Effector memory CD8-positive, alpha-beta T cell (primary cell): ENCODE data around the gene NQO2.
A peak's percentile ranks its signal among the peaks of the same experiment; 100 is the strongest.
"Not testable (repeated sequence)": the region's sequence is repeated elsewhere in the genome, so short reads cannot be mapped to it uniquely, and the experiment has no call there.

Source experiments
- ATAC-seq: fragments of 150-1000 bp; cut with Tn5 transposase; replicated peaks from 2 replicates; pipeline ENCODE4 v1.10.0; 2021; ENCODE audit warnings: mild to moderate bottlenecking, moderate library complexity
- DNase-seq, 3 experiments: peaks; one replicate each; pipeline ENCODE4 v3.0.0; 2021
- H3K27ac Mint-ChIP-seq, 2 donors: one replicate each; pipeline ENCODE4 v1.8.0; 2022; ENCODE audit warnings: mild to moderate bottlenecking in 2 of 2, mixed read lengths in 2 of 2, moderate library complexity in 2 of 2
- H3K27me3 Mint-ChIP-seq, 2 donors: one replicate each; pipeline ENCODE4 v1.8.0; 2022; ENCODE audit warnings: mixed read lengths in 2 of 2
- H3K36me3 Mint-ChIP-seq: one replicate; pipeline ENCODE4 v1.8.0; 2022; ENCODE audit warnings: mild to moderate bottlenecking, moderate library complexity, mixed read lengths; ENCODE audit not compliant: insufficient read depth
- H3K4me1 Mint-ChIP-seq, 2 donors: one replicate each; pipeline ENCODE4 v1.8.0; 2022; ENCODE audit warnings: low read depth in 2 of 2, mixed read lengths in 2 of 2
- H3K4me3 Mint-ChIP-seq, 2 donors: one replicate each; pipeline ENCODE4 v1.8.0; 2022; ENCODE audit warnings: mild to moderate bottlenecking in 2 of 2, mixed read lengths in 2 of 2, moderate library complexity in 2 of 2
- H3K9me3 Mint-ChIP-seq, 2 donors: one replicate each; pipeline ENCODE4 v1.8.0; 2022; ENCODE audit warnings: mixed read lengths in 2 of 2

NQO2 gene

GRCh38 chr6:2962004-2962403, 37.7 kb upstream of the NQO2 start:
- H3K9me3 Mint-ChIP-seq = no peaks in the 10 kb centered on the region
- H3K27ac Mint-ChIP-seq = peak overlapping the region in 1 of 2 donors; percentile 35
- ATAC-seq (no peak), DNase-seq (no peak)
- no peaks in the 10 kb centered on the region for H3K27me3 Mint-ChIP-seq
- H3K4me3 Mint-ChIP-seq = no peak overlapping the region
- peaks cover 6% of the 10 kb centered on the region for H3K36me3 Mint-ChIP-seq
- H3K4me1 Mint-ChIP-seq = peaks cover 5 to 11% of the 10 kb centered on the region in 2 donors

DNA sequence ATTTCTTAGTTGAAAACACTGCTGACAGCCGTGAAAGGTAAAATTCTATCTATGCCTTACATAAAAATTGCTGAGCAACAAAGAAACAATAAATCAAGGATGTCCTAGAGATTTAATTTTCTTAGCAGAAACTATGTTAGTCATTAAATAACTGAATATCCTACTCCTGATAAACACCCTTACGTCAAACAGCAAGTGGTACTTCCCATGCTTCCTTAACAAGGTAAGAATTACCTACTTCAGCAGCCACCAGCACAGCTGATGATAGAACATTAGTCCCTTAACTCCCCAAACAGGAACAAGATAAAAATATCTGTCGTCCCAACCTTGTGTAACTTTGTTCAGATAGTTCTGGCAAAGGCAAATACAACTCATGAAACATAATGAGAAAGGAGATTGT, 37.1 kb upstream of the NQO2 start:
- peaks cover 6 to 16% of the 10 kb centered on the region in 2 donors for H3K4me1 Mint-ChIP-seq
- no peaks in the 10 kb centered on the region for H3K9me3 Mint-ChIP-seq
- no peak overlapping the region for H3K4me3 Mint-ChIP-seq
- peaks cover 6% of the 10 kb centered on the region for H3K36me3 Mint-ChIP-seq
- ATAC-seq (no peak), DNase-seq (no peak)
- no peaks in the 10 kb centered on the region for H3K27me3 Mint-ChIP-seq
- H3K27ac Mint-ChIP-seq = no peak overlapping the region

DNA sequence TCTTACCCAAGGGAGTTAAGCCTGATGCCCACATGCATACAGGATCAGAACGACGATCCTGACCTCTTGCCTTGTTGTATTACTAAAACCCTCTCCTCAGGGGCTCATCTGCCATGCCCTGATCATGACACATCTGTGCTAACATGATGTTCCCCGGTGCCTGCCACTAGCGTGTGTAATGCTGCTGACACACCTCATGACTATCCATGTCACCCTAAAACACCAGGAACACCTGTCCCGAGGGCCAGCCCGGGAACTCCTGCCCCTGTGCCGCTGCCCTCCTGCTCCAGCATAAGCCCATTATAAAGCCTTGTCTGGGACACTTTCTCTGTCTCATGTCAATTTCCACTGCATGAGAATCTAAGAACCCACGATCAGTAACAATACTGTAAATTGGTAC, 35.9 kb upstream of the NQO2 start:
- Mint-ChIP-seq H3K36me3 (peaks cover 3% of the 10 kb centered on the region), H3K4me1 (peaks cover 11 to 23% of the 10 kb centered on the region in 2 donors), H3K27me3 (no peaks in the 10 kb centered on the region), H3K4me3 (no peak overlapping the region), H3K27ac (no peak overlapping the region), H3K9me3 (peaks cover 0 to 3% of the 10 kb centered on the region in 2 donors)
- no peak for DNase-seq
- no peak for ATAC-seq

GRCh38 chr6:2964793-2965505, 34.7 kb upstream of the NQO2 start:
- no peak overlapping the region for H3K27ac Mint-ChIP-seq
- H3K36me3 Mint-ChIP-seq = peaks cover 3% of the 10 kb centered on the region
- peaks cover 0 to 3% of the 10 kb centered on the region in 2 donors for H3K9me3 Mint-ChIP-seq
- ATAC-seq = no peak
- no peaks in the 10 kb centered on the region for H3K27me3 Mint-ChIP-seq
- H3K4me3 Mint-ChIP-seq = no peak overlapping the region
- peaks cover 11 to 29% of the 10 kb centered on the region in 2 donors for H3K4me1 Mint-ChIP-seq
- DNase-seq = no peak

DNA sequence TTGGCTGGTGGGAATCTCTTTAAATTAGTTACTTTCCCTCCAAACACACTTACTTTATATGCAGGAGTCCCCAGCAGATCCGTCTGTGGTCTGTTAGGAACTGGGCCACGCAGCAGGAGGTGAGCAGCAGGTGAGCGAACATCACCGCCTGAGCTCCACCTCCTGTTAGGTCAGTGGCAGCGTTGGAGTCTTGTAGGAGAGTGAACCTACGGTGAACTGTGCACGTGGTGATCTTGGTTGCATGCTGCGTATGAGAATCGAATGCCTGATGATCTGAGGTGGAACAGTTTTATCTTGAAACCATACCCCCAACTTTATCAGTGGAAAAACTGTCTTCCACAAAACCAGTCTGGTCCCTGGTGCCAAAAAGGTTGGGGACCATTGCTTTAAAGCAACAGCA, 33.3 kb upstream of the NQO2 start:
- no peaks in the 10 kb centered on the region for H3K36me3 Mint-ChIP-seq
- DNase-seq (no peak), ATAC-seq (no peak)
- peaks cover 0 to 3% of the 10 kb centered on the region in 2 donors for H3K9me3 Mint-ChIP-seq
- H3K4me3 Mint-ChIP-seq = no peak overlapping the region
- no peak overlapping the region for H3K27ac Mint-ChIP-seq
- peaks cover 13 to 33% of the 10 kb centered on the region in 2 donors for H3K4me1 Mint-ChIP-seq
- H3K27me3 Mint-ChIP-seq = no peaks in the 10 kb centered on the region

DNA sequence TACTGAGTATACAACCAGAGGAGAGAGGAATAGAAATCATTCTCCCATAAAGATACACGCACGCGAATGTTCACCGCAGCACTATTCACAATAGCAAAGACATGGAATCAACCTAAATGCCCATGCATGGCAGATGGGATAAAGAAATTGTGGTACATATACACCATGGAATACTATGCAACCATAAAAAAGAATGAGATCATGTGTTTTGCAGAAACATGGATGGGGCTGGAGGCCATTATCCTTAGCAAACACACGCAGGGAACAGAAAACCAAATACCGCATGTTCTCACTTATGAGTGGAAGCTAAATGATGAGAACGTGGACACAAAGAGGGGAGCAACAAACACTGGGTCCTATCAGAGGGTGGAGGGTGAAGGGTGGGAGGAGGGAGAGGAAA, 31.8 kb upstream of the NQO2 start:
- Mint-ChIP-seq H3K36me3 (peaks cover 3% of the 10 kb centered on the region), H3K9me3 (peaks cover 0 to 3% of the 10 kb centered on the region in 2 donors), H3K27ac (peak overlapping the region in 1 of 2 donors; percentile 7), H3K4me1 (peaks cover 13 to 30% of the 10 kb centered on the region in 2 donors), H3K27me3 (no peaks in the 10 kb centered on the region), H3K4me3 (no peak overlapping the region)
- ATAC-seq = no peak
- DNase-seq = no peak

- H3K27me3 Mint-ChIP-seq = no peaks in the 10 kb centered on the region
- H3K27ac Mint-ChIP-seq = no peak overlapping the region
- ATAC-seq (no peak), DNase-seq (no peak)
- H3K36me3 Mint-ChIP-seq = peaks cover 5% of the 10 kb centered on the region
- peaks cover 16 to 26% of the 10 kb centered on the region in 2 donors for H3K4me1 Mint-ChIP-seq
- peaks cover 0 to 3% of the 10 kb centered on the region in 2 donors for H3K9me3 Mint-ChIP-seq
- no peak overlapping the region for H3K4me3 Mint-ChIP-seq
These were observed 31.0 kb upstream of the NQO2 start for GRCh38 chr6:2968600-2969135.

- ATAC-seq (no peak), DNase-seq (no peak)
- Mint-ChIP-seq H3K9me3 (peaks cover 0 to 3% of the 10 kb centered on the region in 2 donors), H3K27me3 (no peaks in the 10 kb centered on the region), H3K27ac (peak overlapping the region in 1 of 2 donors; percentile 85), H3K4me3 (peak overlapping the region; percentile 50 to 54), H3K4me1 (peaks cover 20 to 26% of the 10 kb centered on the region in 2 donors), H3K36me3 (peaks cover 6% of the 10 kb centered on the region)
These were observed 30.1 kb upstream of the NQO2 start for GRCh38 chr6:2969549-2969948.

- H3K36me3 Mint-ChIP-seq = peaks cover 6% of the 10 kb centered on the region
- peak overlapping the region; percentile 69 to 85 for H3K27ac Mint-ChIP-seq
- peak overlapping the region; percentile 89 to 90 for H3K4me3 Mint-ChIP-seq
- ATAC-seq (no peak), DNase-seq (no peak)
- H3K4me1 Mint-ChIP-seq = peaks cover 21 to 27% of the 10 kb centered on the region in 2 donors
- H3K9me3 Mint-ChIP-seq = peaks cover 0 to 3% of the 10 kb centered on the region in 2 donors
- H3K27me3 Mint-ChIP-seq = no peaks in the 10 kb centered on the region
These were observed 29.5 kb upstream of the NQO2 start for GRCh38 chr6:2970034-2970685.

- no peaks in the 10 kb centered on the region for H3K27me3 Mint-ChIP-seq
- DNase-seq (peak; percentile 30 to 36 (median 35)), ATAC-seq (peak; percentile 70)
- H3K27ac Mint-ChIP-seq = peak overlapping the region; percentile 69 to 85
- peaks cover 0 to 3% of the 10 kb centered on the region in 2 donors for H3K9me3 Mint-ChIP-seq
- H3K4me1 Mint-ChIP-seq = peaks cover 21 to 27% of the 10 kb centered on the region in 2 donors
- H3K4me3 Mint-ChIP-seq = peak overlapping the region; percentile 89 to 90
- peaks cover 6% of the 10 kb centered on the region for H3K36me3 Mint-ChIP-seq
These were observed 28.8 kb upstream of the NQO2 start for GRCh38 chr6:2970753-2971419.

GRCh38 chr6:2971420-2972218, 28.1 kb upstream of the NQO2 start, which contains the start of gene SERPINB6:
SERPINB6 (minus strand) TSS chr6:2971567; CDS start chr6:2959332, 12,235 bp downstream.
- peak; percentile 22 to 37 (median 23) for DNase-seq
- peaks cover 23 to 27% of the 10 kb centered on the region in 2 donors for H3K4me1 Mint-ChIP-seq
- H3K27me3 Mint-ChIP-seq = peaks cover 0 to 3% of the 10 kb centered on the region in 2 donors

GRCh38 chr6:2972219-2972487, 27.5 kb upstream of the NQO2 start:
- H3K36me3 Mint-ChIP-seq, DNase-seq, H3K27me3 Mint-ChIP-seq, ATAC-seq, H3K9me3 Mint-ChIP-seq: not testable (repeated sequence)
- peak overlapping the region; percentile 82 to 90 for H3K4me3 Mint-ChIP-seq
- peaks cover 23 to 25% of the 10 kb centered on the region in 2 donors for H3K4me1 Mint-ChIP-seq
- peak overlapping the region in 1 of 2 donors; percentile 85 for H3K27ac Mint-ChIP-seq

More at GRCh38 chr6:2971420-2972218, 28.1 kb upstream of the NQO2 start, which contains the start of gene SERPINB6:
- Mint-ChIP-seq H3K4me3 (peak within 1 kb of the TSS; percentile 89 to 90), H3K27ac (peak within 1 kb of the TSS; percentile 82 to 85), H3K36me3 (peaks cover 6% of the 10 kb centered on the region), H3K9me3 (peaks cover 0 to 3% of the 10 kb centered on the region in 2 donors)
- peak; percentile 66 for ATAC-seq

- Mint-ChIP-seq H3K4me3 (peak overlapping the region; percentile 82 to 90), H3K4me1 (peaks cover 22% of the 10 kb centered on the region in 2 donors), H3K27me3 (peaks cover 0 to 12% of the 10 kb centered on the region in 2 donors)
- H3K36me3 Mint-ChIP-seq, H3K27ac Mint-ChIP-seq, H3K9me3 Mint-ChIP-seq, DNase-seq, ATAC-seq: not testable (repeated sequence)
These were observed 27.0 kb upstream of the NQO2 start for GRCh38 chr6:2972685-2973084.
